ENCODE measurements around the gene DIP2C.

- TF ChIP-seq POLR2A (IDR thresholded peaks at IDR 0.05) (no peak), POLR2AphosphoS5 (IDR thresholded peaks at IDR 0.05; ENCODE audit: insufficient read depth in 1 of 2, low read depth in 1 of 2) (no peak), CTCF (IDR thresholded peaks at IDR 0.05) (no peak)
Measured at GRCh38 chr10:308101-308500, 381.4 kb downstream of the DIP2C start.
